VCaP (cell line): Measurements from ENCODE around the gene IMPG2.
"Not testable (repeated sequence)": the region's sequence is repeated elsewhere in the genome, so short reads cannot be mapped to it uniquely, and the experiment has no call there.

Experiments used
- H3K27ac ChIP-seq: fragments of 450-650 bp; 2 replicates; pipeline ENCODE4 v1.5.1; 2017
- CTCF ChIP-seq: fragments of 450-650 bp; conservative IDR thresholded peaks from 2 replicates; pipeline ENCODE4 v1.5.1; 2017; ENCODE audit warnings: mild to moderate bottlenecking, moderate library complexity

Gene IMPG2

GRCh38 chr3:101319531-101319930 lies 844 bp downstream of the IMPG2 start:
- no peak overlapping the region for H3K27ac ChIP-seq
- no peak for TF ChIP-seq CTCF

GRCh38 chr3:101312545-101312944 lies 7.8 kb downstream of the IMPG2 start:
- no peak overlapping the region for H3K27ac ChIP-seq
- TF ChIP-seq CTCF: no peak

- H3K27ac ChIP-seq: no peak overlapping the region
- TF ChIP-seq CTCF: no peak
These were observed 8.7 kb downstream of the IMPG2 start for GRCh38 chr3:101311676-101312075.

- no peak for TF ChIP-seq CTCF
- H3K27ac ChIP-seq: no peak overlapping the region
These were observed 9.4 kb downstream of the IMPG2 start for GRCh38 chr3:101310978-101311375.

GRCh38 chr3:101308147-101308772 lies 12.1 kb downstream of the IMPG2 start:
- not testable (repeated sequence) for H3K27ac ChIP-seq

- no peak overlapping the region for H3K27ac ChIP-seq
- no peak for TF ChIP-seq CTCF
These were observed 16.5 kb downstream of the IMPG2 start for GRCh38 chr3:101303836-101304235.

GRCh38 chr3:101303089-101303731 lies 17.2 kb downstream of the IMPG2 start:
- H3K27ac ChIP-seq: no peak overlapping the region
- no peak for TF ChIP-seq CTCF

- H3K27ac ChIP-seq: no peak overlapping the region
- no peak for TF ChIP-seq CTCF
These were observed 20.3 kb downstream of the IMPG2 start for GRCh38 chr3:101300073-101300472.
